ENCODE measurements around the gene GLT6D1.
"Not testable (repeated sequence)": the region's sequence is repeated elsewhere in the genome, so short reads cannot be mapped to it uniquely, and the experiment has no call there.

Gene GLT6D1

DNA sequence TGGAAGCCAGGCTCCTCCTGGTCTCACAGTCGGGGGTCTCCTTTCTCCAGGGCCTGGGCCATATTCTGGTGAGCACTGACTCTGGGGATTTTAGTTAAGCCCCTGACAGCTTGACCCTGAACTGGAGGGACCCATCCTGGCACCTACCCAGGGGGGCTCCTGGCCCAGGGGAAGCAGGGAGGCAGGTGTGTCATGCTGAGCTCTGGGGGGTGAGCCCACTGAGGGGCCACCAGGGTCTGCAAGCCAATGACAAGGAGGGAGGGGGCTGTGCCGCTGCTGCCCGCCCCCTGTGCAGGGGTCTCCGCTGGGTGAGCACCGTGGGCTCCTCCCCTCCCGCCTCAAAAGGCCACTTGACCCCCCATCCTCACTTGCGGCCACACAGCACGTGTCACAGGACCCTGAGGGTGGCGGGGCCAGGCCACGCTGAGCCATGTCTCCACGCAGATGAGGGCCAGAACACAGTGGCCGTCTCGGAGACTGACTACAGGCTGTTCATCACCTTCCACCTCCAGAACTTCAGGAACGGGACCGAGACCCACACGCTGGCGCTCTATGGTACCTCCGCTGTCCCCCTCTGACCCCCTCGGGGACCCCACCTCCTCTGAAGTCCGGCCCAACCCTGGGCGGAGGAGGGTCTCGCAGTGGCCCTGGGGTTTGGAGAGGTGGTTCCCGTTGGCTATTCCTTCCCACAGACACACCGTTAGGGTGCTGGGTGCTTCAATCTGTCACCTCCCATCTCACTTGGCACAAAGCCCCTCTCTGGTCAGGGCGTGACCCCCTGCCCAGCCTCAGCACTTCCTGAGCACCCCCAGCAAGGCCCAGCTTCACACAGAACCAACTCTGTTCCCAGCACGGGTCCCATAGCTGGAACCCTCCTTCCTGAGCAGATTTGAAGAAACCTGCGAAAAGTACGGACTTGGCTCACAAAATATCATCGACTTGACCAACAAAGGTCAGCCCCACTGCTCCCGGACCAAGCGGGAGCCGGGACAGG lies 25.8 kb upstream of the GLT6D1 start:
- DNase-seq: no peak

DNA sequence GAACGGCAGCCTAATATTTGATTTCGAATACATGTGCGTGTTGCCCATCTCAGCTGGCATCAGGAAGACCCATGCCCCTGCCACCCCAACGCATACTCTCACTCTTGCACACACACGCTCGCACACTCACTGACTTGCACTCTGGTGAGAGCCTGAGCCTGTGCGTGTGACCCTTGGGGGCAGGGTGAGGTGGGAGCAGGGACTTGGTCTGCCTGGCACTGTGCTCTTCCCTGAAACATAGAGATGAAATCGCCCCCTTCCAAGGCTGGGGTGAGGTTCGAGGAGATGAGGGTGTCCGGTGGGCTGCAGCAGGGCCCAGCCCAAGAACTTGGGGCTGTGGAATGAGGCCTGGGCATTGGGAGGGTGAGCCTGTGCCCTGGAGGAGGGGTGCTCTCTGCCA lies 24.9 kb upstream of the GLT6D1 start:
- DNase-seq: no peak

DNA sequence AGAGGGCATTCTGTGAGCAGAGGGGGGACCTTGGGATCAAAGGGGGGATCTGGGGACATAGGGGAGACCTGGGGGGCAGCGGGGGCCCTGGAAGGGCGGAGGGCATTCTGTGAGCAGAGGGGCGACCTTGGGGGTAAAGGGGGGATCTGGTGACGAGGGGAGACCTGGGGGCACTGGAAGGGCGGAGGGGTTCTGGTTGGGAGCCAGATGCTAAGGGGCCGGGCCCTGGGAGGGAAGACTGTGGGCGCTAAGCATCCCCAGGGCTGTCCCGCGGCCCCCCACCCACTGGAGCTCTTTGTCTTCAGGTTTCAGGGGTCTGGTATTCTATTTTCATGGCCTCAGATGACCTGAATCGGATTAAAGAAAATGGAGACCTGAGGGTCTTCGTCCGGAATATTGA lies 24.5 kb upstream of the GLT6D1 start:
- no peak for DNase-seq

DNA sequence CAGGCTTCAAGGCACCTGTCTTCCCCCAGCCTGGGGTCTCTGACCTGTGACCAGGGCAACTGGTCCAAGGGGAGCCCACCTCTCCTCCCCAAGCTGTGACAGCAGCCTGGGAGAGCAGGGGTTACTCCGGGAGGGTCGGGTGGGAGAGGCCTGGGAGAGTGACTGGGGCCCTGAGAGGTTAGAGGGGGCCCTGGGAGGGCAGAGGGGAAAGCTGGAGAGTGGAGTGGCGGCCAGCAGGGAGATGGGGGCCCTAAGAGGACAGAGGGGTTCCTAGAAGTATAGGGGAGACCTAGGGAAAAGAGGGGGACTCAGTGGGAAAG lies 24.1 kb upstream of the GLT6D1 start:
- no peak for DNase-seq

DNA sequence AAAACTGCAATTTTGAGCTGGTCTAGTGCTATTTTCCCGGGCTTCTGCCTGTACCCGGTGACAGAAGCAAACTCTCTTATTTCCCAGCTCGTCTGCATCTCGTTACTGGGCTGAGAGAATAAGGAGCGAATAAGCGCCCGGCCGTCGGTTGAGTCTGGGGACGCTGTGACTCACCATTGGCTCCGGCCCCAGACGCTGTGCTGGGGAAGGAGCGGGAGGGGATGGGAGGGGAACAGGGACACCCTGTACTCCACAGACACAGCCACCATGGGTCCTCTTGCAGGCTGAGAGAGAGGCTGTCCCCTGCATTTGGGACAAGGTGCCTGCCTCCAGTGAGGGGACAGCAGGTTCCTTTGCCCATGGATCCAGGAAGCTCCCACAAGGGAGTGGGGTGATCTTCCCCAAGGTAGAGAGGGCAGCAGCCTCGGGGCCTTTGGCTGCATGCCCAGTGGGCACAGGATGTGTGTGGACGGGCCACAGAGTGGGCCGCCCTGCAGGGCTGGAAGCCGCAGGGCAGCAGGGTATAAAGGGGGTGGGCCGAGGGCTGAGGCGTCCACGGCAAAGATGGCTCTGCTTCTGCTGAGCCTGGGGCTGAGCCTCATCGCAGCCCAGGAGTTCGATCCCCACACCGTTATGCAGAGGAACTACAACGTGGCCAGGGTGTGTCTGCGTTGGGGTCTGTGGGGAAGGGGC lies 23.6 kb upstream of the GLT6D1 start, which contains the start of gene LCN9:
TSS of gene LCN9 (plus strand) at position 552 of the 693 bp plus-strand sequence. CDS start at position 565, 13 bp downstream.
- DNase-seq: no peak

DNA sequence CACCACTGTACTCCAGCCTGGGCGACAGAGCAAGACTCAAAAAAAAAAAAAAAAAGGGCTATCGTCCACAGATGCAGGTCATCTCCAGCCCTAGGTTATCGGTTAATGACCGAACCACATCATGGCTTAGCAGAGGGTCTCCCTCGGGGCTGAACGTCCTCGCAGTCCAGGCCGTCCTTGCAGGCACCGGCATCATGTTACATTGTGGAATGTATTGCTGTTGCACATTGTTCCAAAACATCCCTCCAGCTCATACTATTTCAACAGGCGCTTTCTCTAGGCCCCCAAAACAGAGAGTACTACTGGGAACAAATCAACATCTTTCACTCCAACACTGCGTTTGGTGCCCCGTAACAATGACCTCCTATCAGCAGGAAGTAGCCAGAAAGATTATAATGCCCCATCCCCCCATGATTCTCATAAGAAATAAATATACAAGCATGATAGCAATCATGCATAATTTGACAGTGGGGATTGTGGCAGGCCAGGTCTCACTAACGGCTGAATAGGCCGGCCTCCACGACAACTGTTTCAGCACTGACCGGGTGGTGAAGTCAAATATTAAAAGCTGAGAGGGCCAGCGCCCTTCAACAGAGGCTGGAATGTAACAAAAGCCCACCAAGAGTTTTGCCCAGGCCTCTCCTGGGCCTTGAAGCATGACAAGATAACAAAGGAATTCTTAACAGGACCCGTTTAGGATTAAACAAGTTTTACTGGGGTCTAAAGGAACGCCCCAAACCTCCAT lies 22.6 kb upstream of the GLT6D1 start:
- DNase-seq: no peak

DNA sequence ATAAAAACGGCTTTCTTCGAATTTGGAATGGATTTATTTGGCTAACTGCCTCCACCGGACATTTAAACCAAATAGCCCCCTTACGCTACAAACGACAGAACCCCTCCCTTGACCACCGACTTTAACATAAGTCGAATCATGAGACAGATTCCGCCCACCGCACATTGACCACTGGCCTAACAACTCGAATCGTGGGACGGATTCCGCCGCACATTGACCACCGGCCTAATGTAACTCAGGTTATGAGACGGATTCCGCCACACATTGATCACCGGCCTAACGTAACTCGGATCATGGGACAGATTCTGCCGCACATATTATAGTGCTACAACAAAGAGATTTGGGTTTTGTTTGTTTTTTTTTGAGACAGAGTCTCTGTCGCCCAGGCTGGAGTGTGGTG lies 21.1 kb upstream of the GLT6D1 start:
- DNase-seq: no peak

DNA sequence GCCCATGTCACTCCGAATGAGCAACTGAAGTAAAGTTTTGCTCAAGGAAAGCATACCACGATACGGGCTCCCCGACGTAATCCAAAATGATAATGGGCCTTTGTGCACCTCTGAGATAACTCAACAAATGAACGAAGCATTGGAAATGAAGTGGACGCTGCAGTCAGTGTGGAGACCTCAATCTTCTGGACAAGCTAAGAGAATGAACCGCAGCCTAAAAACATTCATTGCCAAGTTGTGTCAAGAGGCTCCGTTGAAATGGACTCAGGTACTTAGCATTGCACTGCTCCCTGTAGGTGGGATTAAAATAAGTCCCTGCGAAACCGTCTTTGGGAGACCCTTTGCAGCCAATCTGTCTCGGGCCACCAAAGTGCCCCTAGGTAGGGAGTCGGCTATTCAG lies 19.9 kb upstream of the GLT6D1 start:
- DNase-seq: no peak

DNA sequence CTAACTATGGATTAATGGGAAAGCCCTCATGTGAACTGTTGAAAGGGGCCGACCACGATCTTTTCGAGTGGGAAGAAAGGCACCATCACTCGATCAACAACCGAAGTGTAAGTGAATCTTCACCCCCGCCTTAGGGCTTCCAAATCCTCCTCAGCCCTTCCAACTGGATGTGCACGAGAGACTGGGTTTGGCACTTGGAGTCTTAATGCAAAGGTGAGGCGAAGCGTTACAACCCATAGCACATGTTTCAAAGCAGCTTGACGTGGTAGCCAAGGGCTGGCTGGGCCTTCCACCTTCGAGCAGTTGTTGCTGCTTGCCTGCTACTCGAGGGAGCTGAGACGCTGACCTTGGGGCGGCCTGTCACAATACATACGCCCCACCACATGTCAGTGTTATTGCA lies 18.1 kb upstream of the GLT6D1 start:
- DNase-seq: no peak

DNA sequence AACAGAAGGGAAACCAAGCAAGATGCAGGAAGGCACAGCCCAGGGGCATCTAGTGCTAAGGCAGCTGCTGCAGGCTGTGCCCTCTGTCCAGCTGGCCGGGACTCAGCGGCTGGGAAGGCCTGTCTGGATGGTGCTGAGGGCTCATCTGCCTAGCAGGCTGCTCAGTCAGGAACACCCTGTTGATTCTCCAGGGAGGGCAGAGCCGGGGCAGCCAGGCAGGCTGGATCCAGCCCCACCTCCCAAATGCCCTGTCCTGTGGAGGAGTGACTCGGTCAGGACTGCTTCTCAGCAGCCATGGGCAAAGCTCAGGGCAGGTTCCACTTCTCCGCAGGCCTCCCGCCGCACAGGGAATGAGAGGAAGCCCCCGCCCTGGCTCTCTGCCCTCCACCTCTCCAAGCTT lies 16.0 kb upstream of the GLT6D1 start:
- DNase-seq: no peak

DNA sequence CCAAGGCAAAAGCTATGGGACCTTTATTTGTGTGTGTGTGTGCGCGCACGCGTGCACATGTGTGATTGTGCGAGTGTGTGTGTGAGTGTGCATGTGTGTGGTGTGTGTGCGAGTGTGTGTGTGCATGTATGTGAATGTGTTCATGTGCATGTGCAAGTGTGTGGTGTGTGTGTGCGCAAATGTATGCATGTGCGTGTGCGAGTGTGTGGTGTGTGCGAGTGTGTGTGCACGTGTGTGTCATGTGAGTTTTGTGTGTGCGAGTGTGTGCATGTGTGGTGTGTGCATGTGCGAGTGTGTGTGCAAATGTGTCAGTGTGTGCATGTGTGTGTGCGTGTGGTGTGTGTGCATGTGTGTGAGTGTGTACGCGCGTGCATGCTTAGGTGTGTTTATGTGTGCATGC lies 11.1 kb upstream of the GLT6D1 start:
- no peak for DNase-seq

DNA sequence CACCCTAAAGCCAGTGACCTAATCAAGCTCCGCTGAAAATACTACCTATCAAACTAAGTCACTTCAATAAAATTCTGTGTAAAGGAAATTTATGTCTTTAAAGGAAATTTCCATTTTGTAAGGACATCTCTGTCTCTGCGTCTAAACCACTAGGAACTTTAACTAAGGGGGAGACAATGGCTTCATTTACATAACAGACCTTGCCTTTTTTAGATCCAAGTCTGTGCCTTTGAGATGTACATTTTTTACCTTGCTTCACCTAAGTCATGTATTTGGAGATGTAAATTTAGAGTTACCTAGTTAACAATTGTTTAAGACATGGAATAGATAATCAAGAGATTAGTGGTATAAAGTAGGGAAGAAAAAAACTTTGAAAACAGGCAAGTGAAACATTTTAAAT lies 10.2 kb upstream of the GLT6D1 start:
- no peak for DNase-seq

DNA sequence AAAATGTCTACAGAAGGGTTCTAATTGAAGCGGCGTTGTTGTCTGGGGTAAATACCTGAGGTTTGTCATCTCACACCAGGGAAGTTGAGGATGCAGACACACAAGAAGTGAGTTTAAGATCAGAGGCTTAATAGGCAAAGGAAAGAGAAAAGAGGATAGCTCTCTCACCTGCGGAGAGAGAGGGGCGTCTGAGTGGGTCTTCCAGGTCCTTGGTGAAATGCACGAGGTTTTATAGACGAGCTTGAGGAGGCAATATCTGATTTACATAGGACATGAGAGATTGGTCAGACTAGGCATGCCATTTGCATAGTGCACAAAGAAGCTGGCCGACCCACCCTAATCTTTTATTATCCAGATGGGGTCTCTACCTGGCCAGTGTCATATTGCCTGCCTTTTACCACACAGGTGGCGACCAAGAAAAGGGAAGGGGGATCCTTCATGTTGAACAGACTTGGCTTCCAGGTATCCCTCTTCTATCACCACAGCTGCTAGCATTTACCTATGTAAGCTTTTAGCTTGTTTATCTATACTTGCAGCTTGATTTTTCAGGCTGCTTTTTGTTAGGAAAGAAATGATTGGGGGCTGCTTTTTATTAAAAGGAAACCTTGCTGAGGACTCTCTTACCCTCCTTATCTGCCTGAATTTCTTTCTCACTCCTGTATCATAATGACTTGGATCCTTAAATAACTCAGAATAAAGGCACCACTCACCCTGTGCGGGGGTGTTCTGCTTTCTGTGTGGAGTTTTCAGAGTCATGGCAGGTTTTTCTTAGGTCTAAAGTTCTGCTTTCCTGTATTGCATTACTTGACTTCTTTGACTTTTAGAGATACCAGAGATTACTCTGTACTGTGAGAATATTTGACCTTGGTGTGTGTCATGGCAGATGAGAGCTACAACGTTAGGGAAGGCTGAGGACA lies 9.4 kb upstream of the GLT6D1 start:
- DNase-seq: no peak

DNA sequence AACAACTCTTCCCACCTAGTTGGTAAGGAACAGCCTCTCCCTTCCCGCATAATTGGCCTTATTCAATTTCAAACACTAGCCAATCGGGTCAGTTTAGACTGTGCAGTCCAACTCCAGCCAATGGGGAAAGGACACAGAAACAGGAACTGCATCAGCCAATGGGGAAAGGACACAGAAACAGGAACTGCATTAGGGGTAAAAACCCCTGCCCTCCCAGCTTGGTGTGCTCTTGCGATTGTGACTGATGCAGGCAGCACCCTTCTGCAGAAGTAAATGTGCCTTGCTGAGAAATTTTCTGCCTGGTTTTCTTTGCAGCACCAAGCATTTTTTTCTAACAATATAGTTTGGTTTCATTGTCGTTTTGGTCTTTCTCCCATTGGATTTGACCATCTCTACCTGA lies 8.5 kb upstream of the GLT6D1 start:
- no peak for DNase-seq

DNA sequence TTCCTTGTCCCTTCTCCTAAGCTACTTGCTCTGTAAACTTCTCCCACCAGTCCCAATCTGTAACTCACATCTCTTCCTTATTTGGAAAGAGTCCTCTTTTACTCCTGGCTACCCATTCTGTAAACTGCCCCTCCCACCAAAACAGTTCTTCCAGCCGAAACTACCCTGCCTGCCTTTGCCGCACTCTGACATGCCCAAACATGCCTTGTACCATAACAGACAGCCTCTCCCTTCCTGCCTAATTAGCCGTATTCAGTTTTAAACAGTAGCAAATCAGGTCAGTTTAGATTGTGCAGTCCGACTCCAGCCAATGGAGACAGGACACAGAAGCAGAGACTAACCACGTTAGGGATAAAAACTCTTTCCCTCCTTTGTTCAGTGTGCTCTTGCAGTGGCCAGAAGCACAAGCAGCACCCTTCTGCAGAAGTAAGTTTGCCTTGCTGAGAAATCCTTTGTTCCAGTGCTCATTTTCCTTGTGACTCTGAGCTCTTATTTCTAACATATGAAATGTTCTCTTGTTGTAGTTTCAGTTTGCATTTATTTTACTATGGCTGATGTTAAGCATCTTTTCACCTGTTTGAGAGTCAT lies 5.4 kb upstream of the GLT6D1 start:
- no peak for DNase-seq

DNA sequence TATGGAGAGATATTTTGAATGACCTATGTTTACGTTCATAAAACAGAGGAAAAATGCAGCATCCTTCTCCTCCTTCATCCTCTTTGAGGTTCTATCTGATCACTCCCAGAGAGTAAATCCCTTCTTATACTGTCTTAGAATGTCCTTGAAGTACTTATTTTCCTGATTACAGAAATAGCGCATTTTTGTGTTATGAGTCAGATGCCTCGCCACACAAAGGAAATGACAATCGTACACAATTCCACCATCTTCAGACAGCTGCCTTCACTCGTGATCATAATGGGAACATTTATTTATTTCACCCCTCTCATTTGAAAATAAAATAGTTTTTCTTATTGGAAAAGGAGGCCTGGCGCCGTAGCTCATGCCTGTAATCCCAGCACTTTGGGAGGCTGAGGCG lies 2.4 kb upstream of the GLT6D1 start:
- DNase-seq: no peak

DNA sequence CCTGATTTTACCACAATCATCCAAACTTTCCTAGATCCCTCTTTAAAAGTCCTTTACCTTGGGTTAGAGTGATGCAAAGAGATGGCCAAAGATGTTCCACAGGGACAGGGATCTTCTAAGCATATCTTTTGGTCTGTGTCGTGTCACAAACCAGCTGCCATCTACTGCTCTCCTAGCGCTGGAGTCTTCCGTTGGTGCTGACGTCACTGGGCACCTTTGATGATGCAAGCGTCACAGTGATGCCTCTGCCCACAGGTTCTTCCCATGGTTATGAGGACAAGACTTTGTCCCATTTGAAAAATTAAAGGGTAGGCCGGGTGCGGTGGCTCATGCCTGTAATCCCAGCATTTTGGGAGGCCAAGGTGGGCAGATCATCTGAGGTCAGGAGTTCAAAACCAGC lies 1.7 kb upstream of the GLT6D1 start:
- no peak for DNase-seq

DNA sequence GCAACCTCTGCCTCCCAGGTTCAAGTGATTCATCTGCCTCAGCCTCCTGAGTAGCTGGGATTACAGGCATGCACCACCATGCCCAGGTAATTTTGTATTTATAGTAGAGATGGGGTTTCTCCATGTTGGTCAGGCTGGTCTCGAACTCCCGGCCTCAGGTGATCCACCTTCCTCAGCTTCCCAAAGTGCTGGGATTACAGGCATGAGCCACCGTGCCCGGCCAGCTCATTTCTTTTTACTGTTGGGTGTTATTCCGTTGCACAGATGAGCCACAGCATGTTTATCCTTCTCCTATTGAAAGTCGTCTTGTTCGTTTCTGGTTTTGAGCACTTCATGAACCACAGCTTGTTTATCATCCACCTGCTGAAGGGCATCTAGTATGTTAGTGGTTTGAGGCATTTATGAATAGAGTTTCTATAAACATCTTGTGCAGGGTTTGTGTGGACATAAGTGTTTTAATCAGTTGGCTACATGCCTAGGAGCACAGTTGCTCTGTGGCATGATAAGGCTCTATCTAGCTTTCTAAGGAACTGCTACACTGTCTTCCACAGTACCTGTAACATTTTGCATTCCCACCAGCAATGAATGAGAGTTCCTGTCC lies 2.3 kb downstream of the GLT6D1 start:
- not testable (repeated sequence) for DNase-seq

DNA sequence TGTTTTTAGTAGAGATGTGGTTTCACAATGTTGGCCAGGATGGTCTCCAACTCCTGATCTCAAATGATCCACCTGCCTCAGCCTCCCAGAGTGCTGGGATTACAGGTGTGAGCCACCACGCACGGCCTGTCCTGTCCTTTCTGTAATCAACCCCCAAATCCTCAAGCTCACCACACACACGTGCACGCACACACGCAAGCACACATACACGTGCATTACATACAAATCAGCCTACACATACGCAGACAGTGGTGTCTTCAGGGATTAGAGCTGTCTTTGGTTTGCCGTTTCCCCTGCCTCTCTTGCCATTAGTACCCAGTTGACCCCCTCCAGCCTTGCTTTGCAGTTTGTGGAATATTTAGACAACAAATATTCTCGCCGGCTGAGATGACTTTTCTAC lies 6.5 kb downstream of the GLT6D1 start:
- no peak for DNase-seq

DNA sequence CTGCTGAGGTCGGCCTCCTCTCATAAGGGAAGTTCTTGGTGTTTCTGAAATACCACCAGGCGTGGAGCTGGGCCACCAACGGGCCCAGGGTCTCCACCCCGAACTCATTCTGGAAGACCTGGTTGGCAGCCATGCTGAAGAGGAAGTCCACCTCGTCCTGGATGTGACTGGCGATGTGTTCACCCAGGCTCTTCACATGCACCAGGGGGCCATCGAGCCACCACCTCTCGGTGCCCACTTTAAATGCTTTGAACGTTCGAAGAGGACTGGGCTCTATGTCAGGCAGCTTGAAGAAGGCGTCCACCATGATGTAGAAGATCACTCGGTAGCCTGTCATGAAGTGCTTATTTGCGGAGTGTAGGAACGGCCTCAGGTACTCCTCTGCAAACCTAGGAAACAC lies 15.1 kb downstream of the GLT6D1 start:
- DNase-seq: no peak

DNA sequence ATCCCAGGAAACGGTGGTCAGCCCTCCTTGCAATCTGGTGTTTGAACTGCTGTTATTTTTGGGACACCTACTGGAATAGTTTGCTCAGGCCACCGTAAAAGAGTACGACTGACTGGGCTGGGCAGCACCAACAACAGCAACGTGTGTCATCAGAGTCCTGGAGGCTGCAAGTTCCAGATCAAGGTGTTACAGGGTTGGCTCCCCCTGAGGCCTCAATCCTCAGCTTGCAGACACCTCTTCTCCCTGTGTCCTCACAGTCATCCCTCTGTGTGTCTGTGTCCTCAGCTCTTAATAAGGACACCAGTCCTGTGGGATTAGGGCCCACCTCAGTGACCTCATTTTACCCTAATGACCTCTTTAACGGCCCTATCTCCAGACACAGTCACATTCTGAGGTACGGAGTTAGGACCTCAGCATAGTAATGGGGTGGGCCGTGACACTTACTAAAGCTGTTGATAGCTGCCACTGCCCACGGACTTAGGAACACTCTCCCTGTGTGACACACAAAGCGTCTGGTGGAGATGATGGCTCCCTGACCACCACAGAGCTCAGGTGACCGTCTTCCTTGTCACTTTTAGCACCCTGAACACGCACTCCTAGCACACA lies 16.8 kb downstream of the GLT6D1 start:
- DNase-seq: no peak

Measured in T-helper 1 cell (primary cell).